Spinal cord (tissue), 10 donors: ENCODE measurements around the gene PDZRN4. TPM values are rescaled to one million over a fixed set of nuclear protein-coding genes. Genes with fewer than 3 reads are reported as not detected.
A peak's percentile ranks its signal among the peaks of the same experiment; 100 is the strongest.
"Not testable (repeated sequence)": the region's sequence is repeated elsewhere in the genome, so short reads cannot be mapped to it uniquely, and the experiment has no call there.

Experiments used
- DNase-seq, 6 donors: peaks; one replicate each; pipeline versions ENCODE4 v3.0.0 to v3.0.0-alpha.2; 2013 to 2015; ENCODE audit warnings: low spot score in 6 of 6, low read depth in 4 of 6
- H3K27ac ChIP-seq: one replicate; pipeline ENCODE4 v1.5.1; 2013; ENCODE audit warnings: low read depth, low read length, control low read depth
- H3K27me3 ChIP-seq: one replicate; pipeline ENCODE4 v1.6.1; 2013; ENCODE audit warnings: low read length; ENCODE audit not compliant: control insufficient read depth, insufficient read depth
- H3K36me3 ChIP-seq: one replicate; pipeline ENCODE4 v1.6.1; 2013; ENCODE audit warnings: low read length; ENCODE audit not compliant: control insufficient read depth, insufficient read depth
- H3K4me1 ChIP-seq: one replicate; pipeline ENCODE4 v1.6.1; 2013; ENCODE audit warnings: low read length; ENCODE audit not compliant: control insufficient read depth, insufficient read depth
- H3K4me3 ChIP-seq: one replicate; pipeline ENCODE4 v1.5.1; 2013; ENCODE audit warnings: low read depth, low read length, control low read depth
- H3K9me3 ChIP-seq: one replicate; pipeline ENCODE4 v1.6.1; 2013; ENCODE audit warnings: low read length; ENCODE audit not compliant: control insufficient read depth, insufficient read depth
- WGBS: methylation state at CpG from one replicate; pipeline ENCODE4 v1.1.5; 2013; ENCODE audit warnings: missing lambda C conversion rate; ENCODE audit not compliant: insufficient coverage; 5-methylcytosine and 5-hydroxymethylcytosine counted together
- long read RNA-seq, 4 donors: transcript quantifications; one replicate each; lab custom pipeline, GENCODE V29; 2026
- polyA plus RNA-seq, 2 donors: library from polyadenylated mRNA; unstranded; fragments of 120-200 nt; gene quantifications; one replicate each; pipeline ENCODE4 v1.2.1, GENCODE V29; 2013; ENCODE audit not compliant: insufficient read length in 2 of 2
- total RNA-seq, 2 donors: library from RNA; depleted of rRNA in 1 of 2; stranded (reverse); fragments of 120-200 nt in 1 of 2; fragments of >200 nt in 1 of 2; gene quantifications; one replicate each; pipeline versions ENCODE4 v1.2.3 to v1.2.4, GENCODE V29; 2013 to 2014
- donor health status: healthy.

PDZRN4 gene
- 10 to 100 TPM in 1 of 2 donors, 1 to 10 TPM in 1; 9.2 to 10.9 TPM for total RNA-seq
- 1 to 10 TPM; 5.4 to 6.0 TPM for polyA plus RNA-seq
- long read RNA-seq, donor 1, partial matches to known transcripts, result 0 of 2 reads
- long read RNA-seq, donor 1, other reads (novel, unspliced or antisense), result 0 of 2 reads
- long read RNA-seq, donor 2, partial matches to known transcripts, result 0 of 1 reads
- long read RNA-seq, donor 2, other reads (novel, unspliced or antisense), result 0 of 1 reads
- long read RNA-seq, donor 3, partial matches to known transcripts, result 0 of 2 reads
- long read RNA-seq, donor 3, other reads (novel, unspliced or antisense), result 0 of 2 reads
- long read RNA-seq, donor 4, result 0 reads

DNA sequence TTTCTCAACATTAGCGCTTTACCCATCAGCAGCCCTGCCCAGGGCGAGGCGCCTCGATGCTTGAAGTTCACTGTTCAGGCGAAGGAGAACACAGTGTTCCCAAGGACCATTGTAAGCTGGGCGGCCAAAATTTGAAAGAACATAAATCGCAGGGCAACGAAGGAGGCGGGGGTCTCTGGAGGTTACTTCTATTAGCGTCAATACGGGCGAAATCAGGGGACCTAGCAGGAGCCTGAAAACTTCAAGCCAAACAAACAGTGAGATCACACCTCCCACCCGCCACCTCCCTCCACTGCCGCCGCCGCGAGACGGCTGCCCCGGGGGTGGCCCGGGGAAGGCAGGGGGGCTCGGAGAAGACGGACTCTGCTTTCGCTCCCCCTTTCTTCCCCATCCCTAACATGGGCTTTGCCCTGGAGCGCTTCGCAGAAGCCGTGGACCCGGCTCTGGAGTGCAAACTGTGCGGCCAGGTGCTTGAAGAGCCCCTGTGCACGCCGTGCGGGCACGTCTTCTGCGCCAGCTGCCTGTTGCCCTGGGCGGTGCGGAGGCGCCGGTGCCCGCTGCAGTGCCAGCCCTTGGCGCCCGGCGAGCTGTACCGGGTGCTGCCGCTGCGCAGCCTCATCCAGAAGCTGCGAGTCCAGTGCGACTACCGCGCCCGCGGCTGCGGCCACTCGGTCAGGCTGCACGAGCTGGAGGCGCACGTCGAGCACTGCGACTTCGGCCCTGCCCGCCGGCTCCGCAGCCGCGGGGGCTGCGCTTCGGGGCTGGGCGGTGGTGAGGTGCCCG lies at the start of gene PDZRN4:
Gene PDZRN4 (plus strand): TSS at position 263 of the 783 bp plus-strand sequence.
- Histone ChIP-seq H3K4me1 (peaks cover 19% of the 10 kb centered on the region), H3K27me3 (peaks cover 32% of the 10 kb centered on the region), H3K27ac (no peak within 1 kb of the TSS), H3K4me3 (peak within 1 kb of the TSS; percentile 43), H3K36me3 (no peaks in the 10 kb centered on the region), H3K9me3 (no peaks in the 10 kb centered on the region)
- DNase-seq, result peak in 2 of 6 donors; percentile 58 to 59
- under 1% methylated on average over 67 of the region's 67 CpGs for WGBS

- no peak for DNase-seq
- Histone ChIP-seq H3K9me3 (no peaks in the 10 kb centered on the region), H3K27ac (no peak overlapping the region), H3K4me3 (no peak overlapping the region), H3K36me3 (no peaks in the 10 kb centered on the region), H3K4me1 (no peaks in the 10 kb centered on the region), H3K27me3 (no peaks in the 10 kb centered on the region)
These were observed 48.0 kb upstream of the PDZRN4 start for GRCh38 chr12:41140117-41140516.

DNA sequence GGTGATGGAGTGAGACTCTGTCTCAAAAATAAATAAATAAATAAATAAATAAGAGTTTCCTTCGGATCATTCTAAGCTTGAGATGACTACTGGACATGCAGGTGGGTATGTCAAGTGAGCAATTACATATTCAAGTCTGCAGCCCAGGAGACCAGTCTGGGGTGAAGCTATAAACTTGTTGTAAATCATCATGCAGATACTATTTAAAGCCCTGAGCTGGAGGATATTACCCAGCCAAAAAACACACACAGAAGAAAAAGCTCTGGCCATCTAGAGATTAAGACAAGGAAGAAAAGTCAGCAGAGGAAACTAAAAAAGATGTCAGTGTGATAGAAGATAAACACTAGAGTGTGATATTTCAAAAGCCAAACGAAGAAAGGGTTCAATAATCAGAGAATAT lies 47.0 kb upstream of the PDZRN4 start:
- Histone ChIP-seq H3K9me3 (no peaks in the 10 kb centered on the region), H3K4me3 (no peak overlapping the region), H3K27me3 (no peaks in the 10 kb centered on the region), H3K4me1 (no peaks in the 10 kb centered on the region), H3K27ac (no peak overlapping the region), H3K36me3 (no peaks in the 10 kb centered on the region)
- 75% methylated on average over 1 of the region's 2 CpGs for WGBS
- no peak for DNase-seq

GRCh38 chr12:41142376-41142775 lies 45.7 kb upstream of the PDZRN4 start:
- whole genome bisulfite sequencing, result 86% methylated on average over 1 of the region's 1 CpG
- no peak for DNase-seq
- Histone ChIP-seq H3K9me3 (no peaks in the 10 kb centered on the region), H3K27ac (no peak overlapping the region), H3K27me3 (no peaks in the 10 kb centered on the region), H3K36me3 (no peaks in the 10 kb centered on the region), H3K4me1 (no peaks in the 10 kb centered on the region), H3K4me3 (no peak overlapping the region)

GRCh38 chr12:41151793-41152192 lies 36.3 kb upstream of the PDZRN4 start:
- Histone ChIP-seq H3K36me3 (no peaks in the 10 kb centered on the region), H3K4me1 (no peaks in the 10 kb centered on the region), H3K9me3 (no peaks in the 10 kb centered on the region), H3K27me3 (no peaks in the 10 kb centered on the region), H3K4me3 (no peak overlapping the region), H3K27ac (no peak overlapping the region)
- no peak for DNase-seq
- no CpG with 5 or more reads among the region's 3 CpGs for WGBS

DNA sequence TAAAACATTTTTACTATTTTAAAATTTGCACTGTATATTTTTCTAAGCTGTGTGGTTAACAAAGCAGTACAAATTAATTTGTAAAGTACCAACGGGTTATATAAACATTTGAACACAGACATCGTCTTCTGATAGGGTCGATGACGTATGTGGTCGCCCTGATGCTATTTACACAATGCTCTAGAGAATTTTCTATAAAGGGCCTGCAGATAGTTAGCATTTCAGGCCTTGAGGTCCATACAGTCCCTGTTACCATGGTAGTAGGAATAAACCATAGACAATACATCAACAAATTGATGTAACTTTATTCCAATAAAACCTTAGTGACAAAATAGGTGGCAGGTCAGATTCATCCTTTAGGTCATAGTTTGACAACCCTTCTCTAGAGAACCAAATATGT lies 25.7 kb upstream of the PDZRN4 start:
- no peaks in the 10 kb centered on the region for H3K27me3 ChIP-seq
- no peak for DNase-seq
- WGBS, result 79% methylated on average over 5 of the region's 5 CpGs
- H3K27ac ChIP-seq, result no peak overlapping the region
- H3K36me3 ChIP-seq, result no peaks in the 10 kb centered on the region
- no peaks in the 10 kb centered on the region for H3K4me1 ChIP-seq
- H3K4me3 ChIP-seq, result no peak overlapping the region
- H3K9me3 ChIP-seq, result no peaks in the 10 kb centered on the region

- Histone ChIP-seq H3K36me3 (no peaks in the 10 kb centered on the region), H3K4me3 (no peak overlapping the region), H3K4me1 (no peaks in the 10 kb centered on the region), H3K27ac (no peak overlapping the region), H3K9me3 (no peaks in the 10 kb centered on the region), H3K27me3 (no peaks in the 10 kb centered on the region)
- no peak for DNase-seq
- no CpG with 5 or more reads among the region's 1 CpG for WGBS
These were observed 20.4 kb upstream of the PDZRN4 start for GRCh38 chr12:41167701-41168100.

- Histone ChIP-seq H3K4me3 (no peak overlapping the region), H3K27me3 (no peaks in the 10 kb centered on the region), H3K36me3 (no peaks in the 10 kb centered on the region), H3K9me3 (no peaks in the 10 kb centered on the region), H3K27ac (no peak overlapping the region), H3K4me1 (no peaks in the 10 kb centered on the region)
- DNase-seq, result no peak
- 81% methylated on average over 2 of the region's 2 CpGs for WGBS
These were observed 13.5 kb upstream of the PDZRN4 start for GRCh38 chr12:41174602-41175001.

DNA sequence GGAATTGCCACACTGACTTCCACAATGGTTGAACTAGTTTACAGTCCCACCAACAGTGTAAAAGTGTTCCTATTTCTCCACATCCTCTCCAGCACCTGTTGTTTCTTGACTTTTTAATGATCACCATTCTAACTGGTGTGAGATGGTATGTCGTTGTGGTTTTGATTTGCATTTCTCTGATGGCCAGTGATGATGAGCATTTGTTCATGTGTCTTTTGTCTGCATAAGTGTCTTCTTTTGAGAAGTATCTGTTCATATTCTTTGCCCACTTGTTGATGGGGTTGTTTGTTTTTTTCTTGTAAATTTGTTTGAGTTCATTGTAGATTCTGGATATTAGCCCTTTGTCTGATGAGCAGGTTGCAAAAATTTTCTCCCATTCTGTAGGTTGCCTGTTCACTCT lies 8.6 kb upstream of the PDZRN4 start:
- H3K27me3 ChIP-seq, H3K4me1 ChIP-seq, DNase-seq, H3K27ac ChIP-seq, H3K36me3 ChIP-seq, H3K9me3 ChIP-seq, H3K4me3 ChIP-seq: not testable (repeated sequence)
- no CpG with 5 or more reads among the region's 1 CpG for WGBS

GRCh38 chr12:41184864-41185263 lies 3.3 kb upstream of the PDZRN4 start:
- Histone ChIP-seq H3K27ac (no peak overlapping the region), H3K4me1 (peaks cover 16% of the 10 kb centered on the region), H3K36me3 (no peaks in the 10 kb centered on the region), H3K27me3 (peaks cover 28% of the 10 kb centered on the region), H3K4me3 (no peak overlapping the region), H3K9me3 (no peaks in the 10 kb centered on the region)
- no peak for DNase-seq
